ENCODE results near the gene GLYATL1B.

The GLYATL1B gene

GRCh38 chr11:59144096-59144495, 58.0 kb downstream of the GLYATL1B start:
- in situ Hi-C loops (cut with HindIII; ENCODE audit: low sequenced_read_pairs), result no loop called here
